B cell (primary cell): ENCODE measurements around the gene PRLH. TPM values are rescaled to one million over a fixed set of nuclear protein-coding genes. Genes with fewer than 3 reads are reported as not detected.

Experiments
- ATAC-seq: fragments of 200-7000 bp; cut with Tn5 transposase; one replicate; pipeline ENCODE4 v1.10.0; 2021; ENCODE audit warnings: low read depth, mild to moderate bottlenecking, moderate number of reproducible peaks, moderate library complexity
- CTCF ChIA-PET: fragments of 350-600 bp; sonication (Branson Sonifier 250); formaldehyde crosslinking; loops from one replicate; lab custom pipeline; 2021; ENCODE audit warnings: antibody characterized with exemption, inconsistent platforms; lab: Charles Lee
- POLR2A ChIA-PET: fragments of 350-600 bp; sonication (Branson Sonifier 250); formaldehyde crosslinking; loops from one replicate; lab custom pipeline; 2021; ENCODE audit warnings: antibody characterized with exemption; lab: Charles Lee
- DNase-seq: peaks from one replicate; pipeline ENCODE4 v3.0.0; 2013
- H2AFZ ChIP-seq: 2 replicates; pipeline ENCODE4 v1.6.1; 2012; ENCODE audit warnings: mild to moderate bottlenecking, low read depth, low read length; ENCODE audit not compliant: insufficient read depth, poor library complexity, severe bottlenecking
- H3K27ac ChIP-seq, 2 donors: 1 replicate in 1 of 2; 2 replicates in 1 of 2; pipeline ENCODE4 v1.5.1; 2012 to 2013; ENCODE audit warnings: low read length in 2 of 2, mild to moderate bottlenecking in 2 of 2, moderate library complexity in 1 of 2
- H3K27me3 ChIP-seq, 4 experiments: fragments of 200-600 bp in 1 of 4; sonication (generic) in 1 of 4; replicated peaks in 1 of 4; 1 replicate in 2 of 4; 2 replicates in 2 of 4; pipeline versions ENCODE4 v1.6.1 to v1.7.0; 2013 to 2016; ENCODE audit warnings: low read length in 3 of 4, mild to moderate bottlenecking in 2 of 4, mixed read lengths in 1 of 4, moderate library complexity in 1 of 4; ENCODE audit not compliant: insufficient read depth in 4 of 4, control insufficient read depth in 3 of 4; ENCODE audit errors: control extremely low read depth in 1 of 4
- H3K36me3 ChIP-seq, 2 experiments: replicated peaks in 1 of 2; 1 replicate in 1 of 2; 2 replicates in 1 of 2; pipeline versions ENCODE4 v1.6.1 to v1.7.1; 2013; ENCODE audit warnings: low read length in 1 of 2; ENCODE audit not compliant: insufficient read depth in 2 of 2, control insufficient read depth in 1 of 2; ENCODE audit errors: control extremely low read depth in 1 of 2, extremely low read depth in 1 of 2
- H3K4me1 ChIP-seq, 2 donors: fragments of 200-600 bp in 1 of 2; sonication (generic) in 1 of 2; 1 replicate in 1 of 2; 2 replicates in 1 of 2; pipeline versions ENCODE4 v1.5.1 to v1.6.1; 2013 to 2017; ENCODE audit warnings: low read length in 2 of 2; ENCODE audit not compliant: control insufficient read depth in 2 of 2, insufficient read depth in 2 of 2
- H3K4me2 ChIP-seq: replicated peaks from 2 replicates; pipeline ENCODE3; 2012; ENCODE audit warnings: mild to moderate bottlenecking, low read depth, low read length; ENCODE audit not compliant: poor library complexity, severe bottlenecking
- H3K4me3 ChIP-seq, 5 experiments: fragments of 200-600 bp in 1 of 5; sonication (generic) in 1 of 5; 1 replicate in 3 of 5; 2 replicates in 2 of 5; pipeline versions ENCODE4 v1.5.1 to v1.7.0; 2011 to 2016; ENCODE audit warnings: low read length in 4 of 5, mild to moderate bottlenecking in 4 of 5, low read depth in 2 of 5, control low read depth in 1 of 5, moderate library complexity in 1 of 5; ENCODE audit not compliant: insufficient read depth in 1 of 5; ENCODE audit errors: control extremely low read depth in 1 of 5, extremely low read depth in 1 of 5
- H3K79me2 ChIP-seq: fragments of 200-600 bp; sonication (generic); one replicate; pipeline ENCODE4 v1.6.0; 2016; ENCODE audit warnings: low read length; ENCODE audit not compliant: control insufficient read depth, insufficient read depth
- H3K9ac ChIP-seq: fragments of 200-600 bp; sonication (generic); 2 replicates; pipeline ENCODE4 v1.6.1; 2017; ENCODE audit warnings: mild to moderate bottlenecking, low read length, moderate library complexity
- H3K9me3 ChIP-seq, 3 donors: one replicate each; pipeline versions ENCODE4 v1.6.1 to v1.7.1; 2013; ENCODE audit warnings: low read length in 2 of 3; ENCODE audit not compliant: control insufficient read depth in 2 of 3, insufficient read depth in 1 of 3; ENCODE audit errors: control extremely low read depth in 1 of 3
- H4K20me1 ChIP-seq: 2 replicates; pipeline ENCODE4 v1.6.0; 2012; ENCODE audit warnings: mild to moderate bottlenecking, low read length; ENCODE audit not compliant: insufficient read depth, control insufficient read depth, poor library complexity, severe bottlenecking
- H3K27ac Mint-ChIP-seq: one replicate; pipeline ENCODE4 v1.8.0; 2021; ENCODE audit warnings: mixed read lengths
- H3K27me3 Mint-ChIP-seq: one replicate; pipeline ENCODE4 v1.8.0; 2021; ENCODE audit warnings: mixed read lengths
- H3K4me1 Mint-ChIP-seq: one replicate; pipeline ENCODE4 v1.8.0; 2021; ENCODE audit warnings: mixed read lengths
- H3K4me3 Mint-ChIP-seq: one replicate; pipeline ENCODE4 v1.8.0; 2021; ENCODE audit warnings: mixed read lengths
- H3K9me3 Mint-ChIP-seq: one replicate; pipeline ENCODE4 v1.8.0; 2022; ENCODE audit warnings: mixed read lengths; ENCODE audit not compliant: insufficient read depth
- CTCF ChIP-seq: fragments of 200-600 bp; IDR thresholded peaks from one replicate; pipeline ENCODE4 v1.8.0; 2022; ENCODE audit warnings: antibody characterized with exemption, mild to moderate bottlenecking
- EZH2 ChIP-seq: IDR thresholded peaks from 2 replicates; pipeline ENCODE4 v1.6.1; 2012; ENCODE audit warnings: borderline replicate concordance, low read depth, mild to moderate bottlenecking, moderate library complexity, low read length; ENCODE audit not compliant: insufficient read depth, poor library complexity, severe bottlenecking
- WGBS: methylation state at CpG from one replicate; pipeline ENCODE4 v1.1.5; 2013; ENCODE audit warnings: missing lambda C conversion rate; ENCODE audit not compliant: insufficient coverage; 5-methylcytosine and 5-hydroxymethylcytosine counted together
- intact Hi-C: fragments of 100-400 bp; cut with micrococcal nuclease; formaldehyde crosslinking; loops from one replicate; pipeline ENCODE4 v1.10.0; 2022
- polyA plus RNA-seq: library from polyadenylated mRNA; depleted of rRNA; stranded (reverse); fragments of >200 nt; gene quantifications from 2 replicates; pipeline ENCODE4 v1.2.3, GENCODE V29; 2012
- total RNA-seq, 2 donors: library from RNA; stranded (reverse); fragments of 120-200 nt in 1 of 2; gene quantifications; 1 replicate in 1 of 2; 2 replicates in 1 of 2; pipeline versions ENCODE4 v1.2.3 to v1.2.4, GENCODE V29; 2013 to 2022

Gene PRLH
- total and polyA plus RNA-seq, 2 donors (not counting 1 experiment from before 2014, with no cell fraction given), result not detected

- no peak for DNase-seq
Observed at GRCh38 chr2:237517990-237518389, 48.4 kb upstream of the PRLH start.

More at GRCh38 chr2:237517990-237518389, 48.4 kb upstream of the PRLH start:
- no peaks in the 10 kb centered on the region for H3K9me3 ChIP-seq
- no peak overlapping the region for H2AFZ ChIP-seq
- no peaks in the 10 kb centered on the region for H3K79me2 ChIP-seq
- H3K27me3 ChIP-seq, result no peaks in the 10 kb centered on the region
- H3K36me3 ChIP-seq, result no peaks in the 10 kb centered on the region
- H3K4me2 ChIP-seq, result no peak overlapping the region
- ChIA-PET POLR2A (no interaction called here), CTCF (no interaction called here)
- Mint-ChIP-seq H3K4me3 (no peak overlapping the region), H3K27ac (no peak overlapping the region), H3K4me1 (no peaks in the 10 kb centered on the region), H3K27me3 (peaks cover 4% of the 10 kb centered on the region), H3K9me3 (no peaks in the 10 kb centered on the region)
- H3K4me3 ChIP-seq, result no peak overlapping the region
- 94% methylated on average over 1 of the region's 1 CpG for WGBS
- no peak overlapping the region for H3K27ac ChIP-seq
- intact Hi-C loops, result no loop called here
- H3K4me1 ChIP-seq, result no peaks in the 10 kb centered on the region
- no peak for ATAC-seq
- no peak overlapping the region for H3K9ac ChIP-seq
- H4K20me1 ChIP-seq, result no peaks in the 10 kb centered on the region
- TF ChIP-seq EZH2, result no peak
- no peak for TF ChIP-seq CTCF
